HUES6 (cell line): Measurements from ENCODE around the gene ARMH4.
A peak's percentile ranks its signal among the peaks of the same experiment; 100 is the strongest.

Source experiments
- H3K27ac ChIP-seq: 2 replicates; pipeline ENCODE4 v1.7.0; 2013; ENCODE audit warnings: low read depth, mild to moderate bottlenecking, low read length, inconsistent platforms
- H3K27me3 ChIP-seq: 2 replicates; pipeline ENCODE4 v1.6.1; 2013; ENCODE audit warnings: low read length; ENCODE audit not compliant: control insufficient read depth, insufficient read depth
- H3K36me3 ChIP-seq: 2 replicates; pipeline ENCODE4 v1.6.1; 2013; ENCODE audit warnings: low read length; ENCODE audit not compliant: control insufficient read depth, insufficient read depth
- H3K4me1 ChIP-seq: 2 replicates; pipeline ENCODE4 v1.6.1; 2013; ENCODE audit warnings: low read length; ENCODE audit not compliant: control insufficient read depth, insufficient read depth
- H3K4me3 ChIP-seq: 2 replicates; pipeline ENCODE4 v1.5.1; 2013; ENCODE audit warnings: low read depth, low read length
- H3K9ac ChIP-seq: one replicate; pipeline ENCODE4 v1.6.1; 2013; ENCODE audit warnings: mild to moderate bottlenecking, low read length
- H3K9me3 ChIP-seq: 2 replicates; pipeline ENCODE4 v1.6.1; 2013; ENCODE audit warnings: low read depth, low read length; ENCODE audit not compliant: control insufficient read depth, insufficient read depth

Gene ARMH4

GRCh38 chr14:58098507-58098906 lies 53.5 kb downstream of the ARMH4 start:
- Histone ChIP-seq H3K27me3 (no peaks in the 10 kb centered on the region), H3K4me1 (no peaks in the 10 kb centered on the region), H3K36me3 (no peaks in the 10 kb centered on the region), H3K27ac (no peak overlapping the region), H3K9me3 (no peaks in the 10 kb centered on the region), H3K4me3 (no peak overlapping the region), H3K9ac (no peak overlapping the region)

- no peaks in the 10 kb centered on the region for H3K4me1 ChIP-seq
- no peaks in the 10 kb centered on the region for H3K27me3 ChIP-seq
- H3K9me3 ChIP-seq = peaks cover 4% of the 10 kb centered on the region; the same call in 1 of the 2 replicates
- no peak overlapping the region for H3K9ac ChIP-seq
- H3K27ac ChIP-seq = no peak overlapping the region
- H3K36me3 ChIP-seq = no peaks in the 10 kb centered on the region
- H3K4me3 ChIP-seq = no peak overlapping the region
These were observed 55.3 kb downstream of the ARMH4 start for GRCh38 chr14:58096731-58097130.

- H3K4me1 ChIP-seq = no peaks in the 10 kb centered on the region
- H3K27me3 ChIP-seq = no peaks in the 10 kb centered on the region
- H3K27ac ChIP-seq = no peak overlapping the region
- H3K9me3 ChIP-seq = peaks cover 4% of the 10 kb centered on the region; the same call in 1 of the 2 replicates
- no peak overlapping the region for H3K4me3 ChIP-seq
- H3K36me3 ChIP-seq = no peaks in the 10 kb centered on the region
- no peak overlapping the region for H3K9ac ChIP-seq
These were observed 60.0 kb downstream of the ARMH4 start for GRCh38 chr14:58091883-58092630.

GRCh38 chr14:58089612-58090011 lies 62.4 kb downstream of the ARMH4 start:
- no peaks in the 10 kb centered on the region for H3K27me3 ChIP-seq
- H3K36me3 ChIP-seq = no peaks in the 10 kb centered on the region
- H3K4me3 ChIP-seq = no peak overlapping the region
- no peak overlapping the region for H3K27ac ChIP-seq
- peaks cover 4% of the 10 kb centered on the region; the same call in 1 of the 2 replicates for H3K9me3 ChIP-seq
- H3K9ac ChIP-seq = no peak overlapping the region
- H3K4me1 ChIP-seq = no peaks in the 10 kb centered on the region

GRCh38 chr14:58088961-58089360 lies 63.1 kb downstream of the ARMH4 start:
- H3K4me1 ChIP-seq = no peaks in the 10 kb centered on the region
- no peaks in the 10 kb centered on the region for H3K36me3 ChIP-seq
- peaks cover 4% of the 10 kb centered on the region; the same call in 1 of the 2 replicates for H3K9me3 ChIP-seq
- no peak overlapping the region for H3K4me3 ChIP-seq
- no peaks in the 10 kb centered on the region for H3K27me3 ChIP-seq
- H3K27ac ChIP-seq = no peak overlapping the region
- no peak overlapping the region for H3K9ac ChIP-seq

GRCh38 chr14:58085877-58086276 lies 66.1 kb downstream of the ARMH4 start:
- Histone ChIP-seq H3K9me3 (no peaks in the 10 kb centered on the region), H3K4me3 (no peak overlapping the region), H3K27ac (no peak overlapping the region), H3K36me3 (no peaks in the 10 kb centered on the region), H3K9ac (no peak overlapping the region), H3K27me3 (no peaks in the 10 kb centered on the region), H3K4me1 (peaks cover 10% of the 10 kb centered on the region)

- Histone ChIP-seq H3K9ac (no peak overlapping the region), H3K27ac (peak overlapping the region; percentile 4; the same call in 1 of the 2 replicates), H3K9me3 (no peaks in the 10 kb centered on the region), H3K36me3 (no peaks in the 10 kb centered on the region), H3K4me3 (no peak overlapping the region; the same call in 1 of the 2 replicates), H3K4me1 (peaks cover 21% of the 10 kb centered on the region), H3K27me3 (no peaks in the 10 kb centered on the region)
These were observed 69.4 kb downstream of the ARMH4 start for GRCh38 chr14:58082491-58083098.

- H3K4me3 ChIP-seq = no peak overlapping the region
- H3K9ac ChIP-seq = no peak overlapping the region
- no peaks in the 10 kb centered on the region for H3K9me3 ChIP-seq
- H3K36me3 ChIP-seq = no peaks in the 10 kb centered on the region
- H3K4me1 ChIP-seq = peaks cover 24% of the 10 kb centered on the region
- H3K27me3 ChIP-seq = no peaks in the 10 kb centered on the region
- peak overlapping the region; percentile 4; the same call in 1 of the 2 replicates for H3K27ac ChIP-seq
These were observed 70.0 kb downstream of the ARMH4 start for GRCh38 chr14:58082011-58082410.

GRCh38 chr14:58078471-58078870 lies 73.5 kb downstream of the ARMH4 start:
- Histone ChIP-seq H3K4me3 (no peak overlapping the region), H3K4me1 (peaks cover 24% of the 10 kb centered on the region), H3K27me3 (no peaks in the 10 kb centered on the region), H3K9ac (no peak overlapping the region), H3K36me3 (no peaks in the 10 kb centered on the region), H3K9me3 (no peaks in the 10 kb centered on the region), H3K27ac (no peak overlapping the region)

- Histone ChIP-seq H3K9me3 (no peaks in the 10 kb centered on the region), H3K27me3 (no peaks in the 10 kb centered on the region), H3K36me3 (no peaks in the 10 kb centered on the region), H3K9ac (peak overlapping the region; percentile 44), H3K27ac (peak overlapping the region; percentile 77), H3K4me3 (no peak overlapping the region), H3K4me1 (peaks cover 24% of the 10 kb centered on the region)
These were observed 73.9 kb downstream of the ARMH4 start for GRCh38 chr14:58078068-58078467.

GRCh38 chr14:58077621-58078020 lies 74.4 kb downstream of the ARMH4 start:
- Histone ChIP-seq H3K27me3 (no peaks in the 10 kb centered on the region), H3K4me3 (no peak overlapping the region), H3K9ac (peak overlapping the region; percentile 44), H3K27ac (peak overlapping the region; percentile 77), H3K36me3 (no peaks in the 10 kb centered on the region), H3K4me1 (peaks cover 22% of the 10 kb centered on the region), H3K9me3 (no peaks in the 10 kb centered on the region)
